ENCODE measurements around the gene CORT.

Gene CORT

DNA sequence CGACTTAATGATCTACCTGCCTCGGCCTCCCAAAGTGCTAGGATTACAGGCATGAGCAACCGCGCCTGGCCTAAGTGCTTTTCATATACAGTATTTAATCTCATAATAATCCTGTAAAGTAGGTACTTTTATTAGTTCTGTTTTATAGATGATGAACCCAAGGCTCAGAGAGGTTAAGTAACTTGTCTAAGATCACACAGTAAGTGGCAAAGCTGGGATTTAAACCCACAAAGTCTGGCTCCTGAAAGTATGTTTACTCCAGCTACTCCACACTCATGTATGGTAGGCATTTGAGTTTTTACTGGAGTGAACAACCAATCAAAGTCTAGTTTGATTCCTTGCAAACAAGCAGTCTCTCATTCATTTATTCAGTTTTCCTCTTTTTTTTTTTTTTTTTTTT lies 20.2 kb downstream of the CORT start:
- Histone ChIP-seq H3K9ac (ENCODE audit: low read depth, low read length, poor library complexity) (no peak overlapping the region), H2BK15ac (ENCODE audit: low read length) (no peak overlapping the region), H4K91ac (ENCODE audit: low read depth, low read length, poor library complexity) (no peak overlapping the region), H3K18ac (ENCODE audit: low read length) (no peak overlapping the region), H3K79me1 (ENCODE audit: low read depth, low read length) (no peaks in the 10 kb centered on the region), H3K27me3 (ENCODE audit: control insufficient read depth in 3 of 3, insufficient read depth in 3 of 3, low read depth in 1 of 3, low read length in 3 of 3) (no peaks in the 10 kb centered on the region), H2AFZ (ENCODE audit: low read length) (no peak overlapping the region), H3K14ac (ENCODE audit: low read length) (no peak overlapping the region), H3K4me2 (ENCODE audit: insufficient read depth, low read length, poor library complexity, severe bottlenecking) (no peak overlapping the region), H2AK5ac (ENCODE audit: low read depth, low read length) (no peak overlapping the region), H3K4ac (ENCODE audit: low read length) (no peak overlapping the region), H2BK5ac (ENCODE audit: low read length) (no peak overlapping the region), H3K27ac (replicated peaks; ENCODE audit: low read length) (no peak overlapping the region), H2BK120ac (ENCODE audit: low read depth, low read length) (no peak overlapping the region), H3K4me3 (ENCODE audit: low read length in 2 of 2) (no peak overlapping the region), H3K9me3 (replicated peaks in 1 of 2; ENCODE audit: control insufficient read depth in 2 of 2, insufficient read depth in 1 of 2, low read depth in 1 of 2, low read length in 2 of 2) (no peaks in the 10 kb centered on the region), H4K8ac (ENCODE audit: low read depth, low read length) (no peak overlapping the region), H3K4me1 (ENCODE audit: control insufficient read depth in 2 of 2, insufficient read depth in 1 of 2, low read depth in 1 of 2, low read length in 2 of 2) (peaks cover 1 to 7% of the 10 kb centered on the region in 2 donors), H3K36me3 (replicated peaks in 1 of 2; ENCODE audit: control insufficient read depth in 2 of 2, insufficient read depth in 2 of 2, low read length in 2 of 2) (peaks cover 22 to 42% of the 10 kb centered on the region in 2 donors), H3K23ac (ENCODE audit: low read depth, low read length, poor library complexity) (no peak overlapping the region), H2BK12ac (ENCODE audit: low read length) (no peak overlapping the region)
- DNase-seq (ENCODE audit: low spot score) = no peak
- WGBS, 2 donors (ENCODE audit: extremely low coverage in 2 of 2, insufficient read length in 2 of 2, insufficient replicate concordance in 1 of 2) = no CpG with 5 or more reads among the region's 4 CpGs

DNA sequence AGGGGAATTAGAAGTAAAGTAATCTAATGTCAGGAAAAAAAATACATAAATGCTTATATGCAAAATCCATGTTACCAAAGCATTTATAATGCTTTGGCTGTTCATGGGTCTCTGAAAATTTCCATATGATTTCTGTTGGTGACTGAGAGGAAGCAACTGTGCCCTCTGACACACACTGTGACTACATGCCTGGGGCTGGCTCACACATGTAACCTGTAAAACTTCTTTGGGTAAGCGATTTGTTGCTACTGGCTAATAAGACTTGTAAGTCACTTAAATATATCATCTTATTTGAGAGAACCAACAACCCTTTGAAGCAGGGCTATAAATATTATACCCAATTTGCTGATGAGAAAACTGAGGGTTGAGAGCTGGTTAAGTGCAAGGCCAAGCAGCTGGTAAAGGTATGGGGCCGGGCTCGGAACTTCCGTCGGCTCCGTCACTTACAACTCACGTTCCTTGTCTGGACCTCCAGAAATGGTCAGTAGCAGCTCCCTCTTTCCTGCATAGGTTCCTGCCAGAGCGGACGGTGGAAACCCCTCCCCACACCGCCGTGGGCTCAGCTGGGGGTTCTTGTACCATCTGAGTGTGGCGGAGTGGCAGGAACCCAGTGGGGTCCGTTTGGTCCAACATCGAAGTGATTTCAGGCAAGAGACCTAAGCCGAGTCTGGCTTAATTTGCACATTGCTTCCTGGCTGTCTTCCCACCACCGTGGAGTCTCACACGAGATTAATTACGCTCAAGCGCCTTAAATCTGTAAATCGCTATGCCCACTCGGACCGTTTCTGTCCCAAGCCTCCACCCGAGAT lies 21.8 kb downstream of the CORT start:
- H3K14ac ChIP-seq (ENCODE audit: low read length) = peak overlapping the region; percentile 42
- DNase-seq (ENCODE audit: low spot score) = no peak
- H3K4ac ChIP-seq (ENCODE audit: low read length) = no peak overlapping the region
- H2AFZ ChIP-seq (ENCODE audit: low read length) = peak overlapping the region; percentile 97
- no peak overlapping the region for H2BK120ac ChIP-seq (ENCODE audit: low read depth, low read length)
- H4K8ac ChIP-seq (ENCODE audit: low read depth, low read length) = no peak overlapping the region
- H2BK5ac ChIP-seq (ENCODE audit: low read length) = peak overlapping the region; percentile 26
- H3K79me1 ChIP-seq (ENCODE audit: low read depth, low read length) = no peaks in the 10 kb centered on the region
- H3K27me3 ChIP-seq (ENCODE audit: control insufficient read depth in 3 of 3, insufficient read depth in 3 of 3, low read depth in 1 of 3, low read length in 3 of 3) = no peaks in the 10 kb centered on the region
- H4K91ac ChIP-seq (ENCODE audit: low read depth, low read length, poor library complexity) = no peak overlapping the region
- H3K4me3 ChIP-seq (ENCODE audit: low read length in 2 of 2) = peak overlapping the region; percentile 80 to 90
- H3K18ac ChIP-seq (ENCODE audit: low read length) = peak overlapping the region; percentile 94
- peaks cover 19 to 26% of the 10 kb centered on the region in 2 donors for H3K36me3 ChIP-seq (replicated peaks in 1 of 2; ENCODE audit: control insufficient read depth in 2 of 2, insufficient read depth in 2 of 2, low read length in 2 of 2)
- peak overlapping the region; percentile 59 for H3K27ac ChIP-seq (replicated peaks; ENCODE audit: low read length)
- H3K4me1 ChIP-seq (ENCODE audit: control insufficient read depth in 2 of 2, insufficient read depth in 1 of 2, low read depth in 1 of 2, low read length in 2 of 2) = peaks cover 1 to 16% of the 10 kb centered on the region in 2 donors
- H2BK12ac ChIP-seq (ENCODE audit: low read length) = no peak overlapping the region
- H3K4me2 ChIP-seq (ENCODE audit: insufficient read depth, low read length, poor library complexity, severe bottlenecking) = peak overlapping the region; percentile 65
- no peaks in the 10 kb centered on the region for H3K9me3 ChIP-seq (replicated peaks in 1 of 2; ENCODE audit: control insufficient read depth in 2 of 2, insufficient read depth in 1 of 2, low read depth in 1 of 2, low read length in 2 of 2)
- H3K23ac ChIP-seq (ENCODE audit: low read depth, low read length, poor library complexity) = no peak overlapping the region
- WGBS, 2 donors (ENCODE audit: extremely low coverage in 2 of 2, insufficient read length in 2 of 2, insufficient replicate concordance in 1 of 2) = no CpG with 5 or more reads among the region's 23 CpGs
- peak overlapping the region; percentile 16 for H2AK5ac ChIP-seq (ENCODE audit: low read depth, low read length)
- H2BK15ac ChIP-seq (ENCODE audit: low read length) = no peak overlapping the region
- peak overlapping the region; percentile 84 for H3K9ac ChIP-seq (ENCODE audit: low read depth, low read length, poor library complexity)

GRCh38 chr1:10472220-10473144 lies 22.7 kb downstream of the CORT start, which contains the start of gene DFFA:
Gene DFFA, minus strand, starts transcription at chr1:10472529. Its CDS starts 71 bp downstream, at chr1:10472458.
- Histone ChIP-seq H2AK5ac (ENCODE audit: low read depth, low read length) (peak within 1 kb of the TSS; percentile 16), H2AFZ (ENCODE audit: low read length) (peak within 1 kb of the TSS; percentile 97), H4K91ac (ENCODE audit: low read depth, low read length, poor library complexity) (no peak within 1 kb of the TSS), H2BK15ac (ENCODE audit: low read length) (no peak within 1 kb of the TSS), H2BK12ac (ENCODE audit: low read length) (no peak within 1 kb of the TSS), H3K14ac (ENCODE audit: low read length) (peak within 1 kb of the TSS; percentile 42), H3K18ac (ENCODE audit: low read length) (peak within 1 kb of the TSS; percentile 94), H3K36me3 (replicated peaks in 1 of 2; ENCODE audit: control insufficient read depth in 2 of 2, insufficient read depth in 2 of 2, low read length in 2 of 2) (peaks cover 16 to 22% of the 10 kb centered on the region in 2 donors), H3K9me3 (replicated peaks in 1 of 2; ENCODE audit: control insufficient read depth in 2 of 2, insufficient read depth in 1 of 2, low read depth in 1 of 2, low read length in 2 of 2) (no peaks in the 10 kb centered on the region), H2BK120ac (ENCODE audit: low read depth, low read length) (no peak within 1 kb of the TSS), H3K27ac (replicated peaks; ENCODE audit: low read length) (peak within 1 kb of the TSS; percentile 59), H3K4me3 (ENCODE audit: low read length in 2 of 2) (peak within 1 kb of the TSS; percentile 80 to 90), H4K8ac (ENCODE audit: low read depth, low read length) (no peak within 1 kb of the TSS), H3K79me1 (ENCODE audit: low read depth, low read length) (no peaks in the 10 kb centered on the region), H3K9ac (ENCODE audit: low read depth, low read length, poor library complexity) (peak within 1 kb of the TSS; percentile 84), H3K27me3 (ENCODE audit: control insufficient read depth in 3 of 3, insufficient read depth in 3 of 3, low read depth in 1 of 3, low read length in 3 of 3) (no peaks in the 10 kb centered on the region), H2BK5ac (ENCODE audit: low read length) (peak within 1 kb of the TSS; percentile 26), H3K23ac (ENCODE audit: low read depth, low read length, poor library complexity) (peak within 1 kb of the TSS; percentile 38), H3K4ac (ENCODE audit: low read length) (no peak within 1 kb of the TSS), H3K4me2 (ENCODE audit: insufficient read depth, low read length, poor library complexity, severe bottlenecking) (peak within 1 kb of the TSS; percentile 65), H3K4me1 (ENCODE audit: control insufficient read depth in 2 of 2, insufficient read depth in 1 of 2, low read depth in 1 of 2, low read length in 2 of 2) (peaks cover 1 to 16% of the 10 kb centered on the region in 2 donors)
- WGBS, 2 donors (ENCODE audit: extremely low coverage in 2 of 2, insufficient read length in 2 of 2, insufficient replicate concordance in 1 of 2) = no CpG with 5 or more reads among the region's 59 CpGs
- DNase-seq (ENCODE audit: low spot score) = peak; percentile 92

Measured in neuronal stem cell (in vitro differentiated cells).